Neural progenitor cell (in vitro differentiated cells): ENCODE measurements around the gene GRK3. TPM values are rescaled to one million over a fixed set of nuclear protein-coding genes. Genes with fewer than 3 reads are reported as not detected.

Experiments
- DNase-seq: peaks from one replicate; pipeline ENCODE4 v3.0.0-alpha.2; 2016; ENCODE audit warnings: low spot score
- H2AFZ ChIP-seq: fragments of 200-600 bp; sonication (generic); replicated peaks from 2 replicates; pipeline ENCODE4 v1.6.1; 2016; ENCODE audit warnings: antibody characterized with exemption
- H3F3A ChIP-seq: fragments of 200-600 bp; sonication (generic); 2 replicates; pipeline ENCODE4 v1.6.1; 2016; ENCODE audit warnings: antibody characterized with exemption, low read depth
- H3K27ac ChIP-seq: fragments of 200-600 bp; sonication (generic); 2 replicates; pipeline ENCODE4 v1.5.1; 2016; ENCODE audit warnings: mild to moderate bottlenecking
- H3K27me3 ChIP-seq: fragments of 200-600 bp; sonication (generic); 2 replicates; pipeline ENCODE4 v1.6.1; 2016; ENCODE audit warnings: mild to moderate bottlenecking, moderate library complexity
- H3K36me3 ChIP-seq: fragments of 200-600 bp; sonication (generic); 2 replicates; pipeline ENCODE4 v1.5.1; 2016
- H3K4me1 ChIP-seq: fragments of 200-600 bp; sonication (generic); 2 replicates; pipeline ENCODE4 v1.6.1; 2016; ENCODE audit warnings: mixed run types
- H3K4me2 ChIP-seq: fragments of 200-600 bp; sonication (generic); 2 replicates; pipeline ENCODE4 v1.6.1; 2016
- H3K4me3 ChIP-seq: fragments of 200-600 bp; sonication (generic); 2 replicates; pipeline ENCODE4 v1.5.1; 2016
- H3K79me2 ChIP-seq: fragments of 200-600 bp; sonication (generic); 2 replicates; pipeline ENCODE4 v1.6.1; 2016; ENCODE audit warnings: low read depth
- H3K9ac ChIP-seq: fragments of 200-600 bp; sonication (generic); 2 replicates; pipeline ENCODE4 v1.6.1; 2016
- H3K9me3 ChIP-seq: fragments of 200-600 bp; sonication (generic); 2 replicates; pipeline ENCODE4 v1.5.1; 2016; ENCODE audit warnings: low read depth
- H4K20me1 ChIP-seq: fragments of 200-600 bp; sonication (generic); 2 replicates; pipeline ENCODE4 v1.6.1; 2016; ENCODE audit warnings: low read depth
- H3K27ac Mint-ChIP-seq: 3 replicates; pipeline ENCODE4 v1.8.0; 2021; ENCODE audit warnings: mixed read lengths
- H3K27me3 Mint-ChIP-seq: 2 replicates; pipeline ENCODE4 v1.8.0; 2022; ENCODE audit warnings: low read depth, mild to moderate bottlenecking, inconsistent platforms, moderate library complexity, mixed read lengths; ENCODE audit not compliant: insufficient read depth
- H3K36me3 Mint-ChIP-seq: 3 replicates; pipeline ENCODE4 v1.8.0; 2021; ENCODE audit warnings: mixed read lengths
- H3K4me1 Mint-ChIP-seq: 3 replicates; pipeline ENCODE4 v1.8.0; 2021; ENCODE audit warnings: mixed read lengths
- H3K4me3 Mint-ChIP-seq: 3 replicates; pipeline ENCODE4 v1.8.0; 2021; ENCODE audit warnings: mild to moderate bottlenecking, moderate library complexity, mixed read lengths
- H3K9me3 Mint-ChIP-seq: 3 replicates; pipeline ENCODE4 v1.8.0; 2020; ENCODE audit warnings: mixed read lengths
- CTCF ChIP-seq: fragments of 200-600 bp; sonication (generic); IDR thresholded peaks from 2 replicates; pipeline ENCODE4 v1.5.1; 2017; ENCODE audit warnings: antibody characterized with exemption, mild to moderate bottlenecking
- EZH2 ChIP-seq: fragments of 200-600 bp; sonication (generic); IDR thresholded peaks from 2 replicates; pipeline ENCODE4 v1.6.1; 2017; ENCODE audit warnings: antibody characterized with exemption, mild to moderate bottlenecking, moderate library complexity
- EZH2phosphoT487 ChIP-seq: fragments of 200-600 bp; sonication (generic); IDR thresholded peaks from 2 replicates; pipeline ENCODE4 v1.6.1; 2017; ENCODE audit warnings: antibody characterized with exemption
- total RNA-seq: library from RNA; depleted of rRNA; stranded (reverse); fragments of >200 nt; gene quantifications from 2 replicates; pipeline ENCODE4 v1.2.3, GENCODE V29; 2015; ENCODE audit warnings: low replicate concordance

GRK3 gene
- total RNA-seq, 1 donor from 2014 or later = 20.8 TPM

GRCh38 chr22:25651332-25652085 is 87.0 kb downstream of the GRK3 start:
- Histone ChIP-seq H3K9ac (no peak overlapping the region), H3K4me1 (no peaks in the 10 kb centered on the region), H3K9me3 (no peaks in the 10 kb centered on the region), H3K4me3 (no peak overlapping the region), H3K27me3 (no peaks in the 10 kb centered on the region), H4K20me1 (no peaks in the 10 kb centered on the region), H3F3A (no peaks in the 10 kb centered on the region), H3K4me2 (no peak overlapping the region), H3K27ac (no peak overlapping the region), H3K79me2 (no peaks in the 10 kb centered on the region), H2AFZ (no peak overlapping the region), H3K36me3 (no peaks in the 10 kb centered on the region)
- no peaks in the 10 kb centered on the region for H3K4me1 Mint-ChIP-seq
- no peaks in the 10 kb centered on the region for H3K9me3 Mint-ChIP-seq
- no peak overlapping the region for H3K4me3 Mint-ChIP-seq
- TF ChIP-seq EZH2 (no peak), EZH2phosphoT487 (no peak), CTCF (no peak)
- H3K36me3 Mint-ChIP-seq = peaks cover 5% of the 10 kb centered on the region
- H3K27me3 Mint-ChIP-seq = peaks cover 4% of the 10 kb centered on the region
- no peak overlapping the region for H3K27ac Mint-ChIP-seq
- DNase-seq = no peak

- Histone ChIP-seq H4K20me1 (no peaks in the 10 kb centered on the region), H3K27me3 (no peaks in the 10 kb centered on the region), H2AFZ (no peak overlapping the region), H3K4me2 (no peak overlapping the region), H3K79me2 (no peaks in the 10 kb centered on the region), H3K4me3 (no peak overlapping the region), H3K4me1 (no peaks in the 10 kb centered on the region), H3K9ac (no peak overlapping the region), H3F3A (no peaks in the 10 kb centered on the region), H3K27ac (no peak overlapping the region), H3K36me3 (no peaks in the 10 kb centered on the region), H3K9me3 (no peaks in the 10 kb centered on the region)
- H3K27me3 Mint-ChIP-seq = no peaks in the 10 kb centered on the region
- H3K36me3 Mint-ChIP-seq = peaks cover 2% of the 10 kb centered on the region
- TF ChIP-seq EZH2phosphoT487 = no peak
- no peak for TF ChIP-seq EZH2
- TF ChIP-seq CTCF = no peak
- no peaks in the 10 kb centered on the region for H3K9me3 Mint-ChIP-seq
- no peak overlapping the region for H3K4me3 Mint-ChIP-seq
- no peak for DNase-seq
- H3K4me1 Mint-ChIP-seq = no peaks in the 10 kb centered on the region
- no peak overlapping the region for H3K27ac Mint-ChIP-seq
These were observed 90.2 kb downstream of the GRK3 start for GRCh38 chr22:25654676-25655075.

GRCh38 chr22:25655371-25655935 is 91.0 kb downstream of the GRK3 start:
- no peak overlapping the region for H2AFZ ChIP-seq
- DNase-seq = no peak
- H3K27ac Mint-ChIP-seq = no peak overlapping the region

More at GRCh38 chr22:25655371-25655935, 91.0 kb downstream of the GRK3 start:
- Mint-ChIP-seq H3K4me1 (no peaks in the 10 kb centered on the region), H3K36me3 (peaks cover 2% of the 10 kb centered on the region), H3K4me3 (no peak overlapping the region), H3K9me3 (no peaks in the 10 kb centered on the region), H3K27me3 (no peaks in the 10 kb centered on the region)
- Histone ChIP-seq H3K36me3 (no peaks in the 10 kb centered on the region), H4K20me1 (no peaks in the 10 kb centered on the region), H3F3A (no peaks in the 10 kb centered on the region), H3K79me2 (no peaks in the 10 kb centered on the region), H3K4me1 (no peaks in the 10 kb centered on the region), H3K4me2 (no peak overlapping the region), H3K27me3 (no peaks in the 10 kb centered on the region), H3K9ac (no peak overlapping the region), H3K27ac (no peak overlapping the region), H3K9me3 (no peaks in the 10 kb centered on the region), H3K4me3 (no peak overlapping the region)
- TF ChIP-seq CTCF = no peak
- TF ChIP-seq EZH2phosphoT487 = no peak
- TF ChIP-seq EZH2 = no peak
